HG02852 (cell line): ENCODE data around the gene CLIC5.

ENCODE experiments used
- ATAC-seq: cut with Tn5 transposase; IDR thresholded peaks from one replicate; pipeline ENCODE4 v1.9.1; 2021; ENCODE audit warnings: mild to moderate bottlenecking, moderate library complexity; ENCODE audit not compliant: unreplicated experiment

CLIC5 gene

DNA sequence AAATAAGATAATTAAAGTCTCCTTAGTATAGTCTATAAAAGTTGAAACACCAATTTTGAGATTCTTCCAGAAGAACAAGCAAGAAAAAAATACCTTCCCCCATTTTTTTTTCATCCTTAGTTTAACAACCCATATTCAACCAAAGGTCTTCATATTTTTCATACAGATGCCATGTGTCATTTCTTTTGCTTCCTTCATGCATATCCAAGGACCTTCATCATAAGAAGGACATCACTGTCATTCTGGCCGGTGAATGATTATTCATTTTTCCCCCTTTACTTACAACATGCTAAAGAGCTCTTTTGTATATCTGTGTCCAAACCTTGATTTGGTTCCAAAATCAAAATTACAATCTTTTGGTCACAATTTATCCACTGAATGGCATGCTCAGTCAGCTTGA lies 21.3 kb upstream of the CLIC5 start:
- no peak for ATAC-seq

DNA sequence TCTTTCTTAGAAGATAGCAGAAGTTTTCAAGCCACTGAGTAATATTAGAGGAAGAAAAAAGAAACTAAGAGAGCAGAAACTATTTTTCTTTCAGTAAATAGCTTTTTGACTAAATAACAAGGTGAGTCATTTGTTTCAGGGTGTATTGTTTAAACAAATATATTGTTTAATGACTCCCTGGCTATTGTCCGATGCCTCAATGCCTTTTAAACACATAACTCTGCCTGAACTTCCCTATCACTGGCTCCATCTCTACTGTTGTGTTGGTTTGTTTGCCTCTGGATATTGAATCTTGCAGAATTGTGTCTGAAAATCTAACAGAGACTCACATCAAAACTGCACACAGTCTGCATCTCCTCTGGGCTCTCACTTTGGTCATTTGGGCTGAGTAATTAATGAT lies 19.6 kb upstream of the CLIC5 start:
- no peak for ATAC-seq

DNA sequence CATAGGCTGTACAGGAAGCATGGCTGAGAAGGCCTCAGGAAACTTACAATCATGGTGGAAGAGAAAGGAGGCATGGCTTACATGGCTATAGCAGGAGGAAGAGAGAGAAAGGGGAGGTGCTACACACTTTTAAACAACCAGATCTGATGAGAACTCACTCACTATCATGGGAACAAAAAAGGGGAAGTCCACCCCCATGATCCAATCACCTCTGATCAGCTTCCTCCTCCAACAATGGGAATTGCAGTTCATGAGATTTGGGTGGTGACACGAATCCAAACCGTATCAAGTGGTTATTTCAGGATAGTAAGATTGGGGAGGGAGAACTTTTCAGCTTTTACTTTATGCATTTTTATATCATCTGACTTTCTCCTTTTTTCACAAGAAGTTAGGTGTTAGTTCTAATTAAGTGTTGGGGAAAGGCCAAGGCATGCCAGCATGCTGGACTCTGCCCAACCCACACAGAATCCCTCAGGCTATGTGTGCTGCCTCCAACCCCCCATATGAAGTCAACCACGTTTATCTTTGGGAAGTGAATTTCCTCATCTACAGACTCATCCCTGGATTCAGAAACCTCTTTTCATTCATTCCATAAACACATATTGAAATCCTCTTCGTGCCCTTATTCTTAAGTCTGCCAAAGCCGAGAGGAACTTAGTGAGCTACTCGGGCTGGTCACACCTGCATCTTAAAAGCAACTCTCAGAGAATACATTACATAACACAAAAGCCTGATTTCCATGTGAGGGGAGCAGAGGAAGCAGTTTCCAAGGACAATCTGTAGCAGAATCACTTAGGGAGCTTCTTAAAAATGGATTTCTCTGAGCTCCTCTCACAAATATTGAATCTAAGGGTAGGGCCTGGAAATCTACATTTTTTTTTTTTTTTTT lies 16.7 kb upstream of the CLIC5 start:
- no peak for ATAC-seq

DNA sequence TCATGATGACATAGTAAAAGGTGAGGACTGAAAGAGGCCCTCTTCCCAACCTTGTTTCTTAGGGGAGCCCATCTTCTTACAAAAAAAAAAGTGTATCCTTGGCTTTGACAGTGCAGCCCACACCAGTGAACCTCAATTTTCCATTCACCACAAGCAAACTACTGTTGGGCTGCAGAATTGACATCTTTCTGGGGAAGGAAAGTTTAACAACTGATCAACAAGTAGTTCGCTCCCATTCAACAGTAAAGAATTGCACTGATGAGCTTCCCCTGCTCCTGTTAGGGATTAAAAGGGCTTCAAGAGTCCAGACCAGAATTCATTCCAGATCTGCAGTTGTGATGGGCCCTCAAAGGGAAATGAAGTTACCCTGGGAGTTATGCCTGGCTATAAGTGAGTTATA lies 13.9 kb upstream of the CLIC5 start:
- ATAC-seq = no peak

DNA sequence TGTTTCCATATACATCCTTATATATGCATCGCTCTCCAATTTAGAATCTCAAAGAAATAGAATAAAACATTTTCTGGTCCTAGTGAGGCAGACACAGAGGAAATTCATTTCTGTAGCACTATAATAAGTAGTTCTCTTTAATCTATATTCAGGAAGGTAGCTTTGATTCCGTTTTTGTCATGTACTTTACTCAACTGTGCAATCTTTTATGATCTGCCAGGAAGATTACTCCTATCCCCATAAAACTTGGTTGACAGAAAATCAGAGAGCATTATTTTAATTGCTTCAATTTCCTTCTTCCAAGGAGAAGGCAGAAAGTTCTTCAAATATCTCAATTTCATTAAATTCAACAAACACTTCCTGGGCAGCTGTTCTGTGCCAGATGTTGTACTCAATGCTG lies 10.6 kb upstream of the CLIC5 start:
- ATAC-seq = no peak

DNA sequence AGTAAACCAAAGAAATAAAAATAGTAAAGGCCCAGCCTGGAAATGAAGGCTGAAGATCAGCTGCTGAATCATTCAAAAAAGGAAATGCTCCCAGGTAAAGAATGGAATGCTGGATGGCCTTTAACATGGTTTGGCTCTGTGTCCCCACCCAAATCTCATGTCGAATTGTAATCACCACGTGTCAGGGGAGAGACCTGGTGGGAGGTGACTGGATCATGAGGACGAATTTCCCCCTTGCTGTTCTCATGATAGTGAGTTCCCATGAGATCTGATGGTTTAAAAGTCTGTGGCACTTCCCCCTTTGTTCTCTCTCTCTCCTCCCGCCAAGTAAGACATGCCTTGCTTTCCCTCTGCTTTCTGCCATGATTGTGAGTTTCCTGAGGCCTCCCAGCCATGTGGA lies 9.9 kb upstream of the CLIC5 start:
- no peak for ATAC-seq

DNA sequence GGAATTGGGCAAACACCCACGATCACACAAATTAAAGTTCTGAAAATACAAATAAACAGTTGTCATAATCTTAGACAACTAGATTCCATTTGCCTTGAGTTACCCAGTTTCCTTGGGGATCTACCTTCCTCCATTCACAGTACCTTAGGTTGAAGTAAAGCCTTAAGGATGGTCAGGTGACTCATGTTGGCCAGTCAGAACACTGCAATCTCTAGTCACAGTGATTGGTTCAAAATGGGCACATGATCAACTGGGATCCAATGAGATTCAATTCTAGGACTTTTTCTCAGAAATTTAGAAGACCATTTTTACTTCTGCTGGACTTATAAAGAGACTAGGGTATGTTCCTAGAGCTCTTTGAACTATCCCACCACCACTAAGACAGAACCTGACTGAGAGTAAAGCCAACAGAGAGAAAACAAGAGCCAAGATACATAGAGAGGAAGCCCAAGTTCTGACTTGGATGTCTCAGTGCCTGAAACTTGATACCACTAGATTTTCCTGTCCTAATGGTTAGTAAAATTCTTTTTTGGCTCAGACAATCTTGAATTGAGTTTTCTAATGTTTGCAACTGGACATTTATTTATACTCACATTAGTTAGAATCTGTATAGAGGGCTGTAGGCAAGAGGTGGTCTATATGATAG lies 8.6 kb upstream of the CLIC5 start:
- no peak for ATAC-seq

DNA sequence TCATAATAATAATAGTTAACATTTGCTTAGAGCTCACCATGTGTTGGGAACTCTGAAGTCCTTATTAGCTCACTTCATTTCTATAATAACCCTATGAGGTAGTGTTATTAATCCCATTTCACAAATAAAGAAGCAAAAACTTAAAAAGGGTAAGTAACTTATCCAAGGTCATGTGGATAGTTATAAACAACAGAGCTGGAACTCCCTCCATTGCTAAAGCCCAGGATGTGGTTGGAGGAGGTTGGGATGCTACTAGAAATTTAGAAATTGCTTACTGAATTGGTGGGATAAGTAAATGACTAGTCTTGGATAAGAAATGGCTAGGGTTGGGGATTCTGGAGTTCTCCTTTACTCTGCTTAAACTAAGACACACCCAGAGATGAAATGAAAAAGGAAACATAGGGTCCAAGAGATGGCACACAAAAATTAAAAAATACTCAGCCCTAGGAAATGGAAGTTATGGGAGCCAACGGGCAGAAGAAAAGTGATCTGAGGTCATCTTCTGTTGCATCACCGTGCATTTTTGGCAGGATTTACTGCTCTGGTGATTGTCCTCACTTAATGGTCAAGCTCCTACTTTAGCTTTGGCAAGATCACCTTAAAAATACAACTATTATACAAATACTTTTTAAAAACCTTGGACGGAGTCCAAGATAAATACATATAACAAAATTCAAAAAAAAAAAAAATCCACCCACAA lies 7.7 kb upstream of the CLIC5 start:
- no peak for ATAC-seq

DNA sequence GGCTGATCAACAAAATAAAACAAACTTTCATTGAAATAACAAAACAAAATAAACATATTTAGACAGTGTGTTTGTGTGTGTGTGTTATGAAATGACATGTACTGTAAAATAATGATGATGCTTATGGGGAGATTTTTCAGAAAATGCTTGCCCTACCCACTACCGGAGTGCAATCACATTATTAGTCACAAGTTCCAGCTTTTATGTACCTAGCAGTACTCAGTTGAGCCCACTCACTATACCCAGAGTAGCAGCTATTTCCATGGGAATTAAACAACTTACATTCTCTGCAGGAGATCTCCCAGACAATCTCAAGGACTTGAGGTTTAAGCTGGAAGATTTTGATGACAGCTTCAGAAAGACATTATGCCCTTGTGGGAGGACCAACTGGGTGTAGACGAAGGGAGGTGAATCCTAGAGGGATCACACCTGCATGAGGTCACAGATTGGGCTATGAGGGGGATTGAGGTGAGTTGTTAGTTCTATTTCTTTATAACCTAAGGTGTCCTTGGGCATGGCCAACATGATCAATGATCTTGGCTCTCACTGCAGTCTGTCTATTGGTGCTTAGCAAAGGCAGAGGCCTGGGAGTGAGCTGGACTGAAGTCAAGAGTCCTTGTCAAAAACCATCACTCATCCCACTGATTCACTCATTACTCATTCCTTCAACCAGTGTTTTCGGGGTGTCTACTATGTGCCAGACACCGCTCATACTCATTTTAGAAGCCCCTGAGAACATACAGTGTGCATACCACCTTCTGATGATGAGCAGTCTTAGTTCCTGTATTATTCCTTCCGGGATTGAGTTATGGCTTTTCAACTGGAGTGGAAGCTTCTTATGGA lies 6.7 kb upstream of the CLIC5 start:
- ATAC-seq = no peak

DNA sequence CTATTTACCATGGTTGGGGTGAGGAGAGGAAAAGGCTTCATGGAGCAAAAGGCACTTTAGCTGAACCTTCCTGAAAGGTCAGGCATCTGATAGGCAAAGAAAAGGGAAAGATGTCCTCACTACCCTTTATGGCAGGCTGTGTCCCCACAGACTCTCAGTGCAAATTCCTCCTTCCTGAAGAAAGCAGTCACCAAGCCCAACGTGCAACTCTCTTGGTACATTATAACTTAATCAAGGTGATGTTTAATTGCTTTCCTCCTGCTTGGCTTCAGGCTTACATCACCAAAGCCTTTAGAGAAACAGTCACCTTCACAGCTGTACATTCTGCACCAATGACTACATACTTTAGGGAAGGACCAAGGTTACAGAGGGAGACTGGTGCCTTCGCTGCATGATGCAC lies 2.1 kb upstream of the CLIC5 start:
- ATAC-seq = no peak

DNA sequence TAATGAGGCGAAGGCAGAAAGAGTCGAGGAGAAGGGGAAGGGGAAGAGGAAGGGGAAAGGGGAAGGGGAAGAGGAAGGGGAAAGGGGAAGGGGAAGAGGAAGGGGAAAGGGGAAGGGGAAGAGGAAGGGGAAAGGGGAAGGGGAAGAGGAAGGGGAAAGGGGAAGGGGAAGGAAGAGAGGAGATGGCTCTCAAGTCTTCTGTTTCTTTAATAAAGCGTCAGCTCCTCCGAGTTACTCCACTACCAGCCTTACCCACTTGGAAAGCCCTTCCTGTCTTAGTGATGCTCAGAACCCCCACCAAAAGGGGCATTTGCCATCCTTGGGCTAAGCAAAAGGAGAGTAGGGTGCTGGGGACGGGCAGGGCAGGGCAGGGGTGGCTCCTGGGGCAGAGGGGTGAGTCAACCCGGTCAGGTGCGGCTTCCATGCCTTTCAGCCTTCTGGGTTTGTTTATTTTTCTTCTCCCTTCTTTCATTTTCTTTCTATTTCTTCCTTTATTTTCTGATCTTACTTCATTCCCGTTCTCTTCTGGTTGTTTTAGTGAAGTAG lies 476 bp upstream of the CLIC5 start:
- no peak for ATAC-seq

DNA sequence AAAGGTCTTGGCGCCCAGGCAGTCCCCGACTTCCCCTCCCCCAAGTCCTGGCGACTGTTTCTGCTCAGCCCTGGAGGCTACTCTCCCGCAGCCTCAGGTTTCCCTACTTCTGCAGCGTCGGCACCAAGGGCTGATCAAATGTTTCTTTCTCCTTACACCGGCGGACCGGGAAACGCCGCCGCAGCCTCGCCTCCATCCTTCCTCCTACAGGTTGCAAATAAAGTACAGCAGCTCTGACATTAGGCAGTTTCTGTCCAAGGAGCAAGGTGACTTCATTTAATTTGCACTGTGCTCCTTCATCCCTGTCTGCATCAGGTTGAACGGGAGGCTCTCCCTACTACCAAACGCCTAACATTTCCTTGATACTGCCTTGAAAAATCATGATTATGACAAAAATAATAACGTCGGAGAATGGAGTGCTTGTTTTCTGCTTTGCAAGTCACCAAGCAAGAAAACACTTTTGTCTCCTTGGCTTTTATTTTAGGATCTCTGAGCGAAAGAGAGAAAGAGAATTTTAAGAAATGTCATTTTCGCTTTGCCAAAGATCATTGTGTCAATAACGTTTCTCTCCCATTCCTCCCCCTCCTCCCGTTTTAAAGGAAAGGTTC lies 1.0 kb downstream of the CLIC5 start:
- ATAC-seq = no peak

DNA sequence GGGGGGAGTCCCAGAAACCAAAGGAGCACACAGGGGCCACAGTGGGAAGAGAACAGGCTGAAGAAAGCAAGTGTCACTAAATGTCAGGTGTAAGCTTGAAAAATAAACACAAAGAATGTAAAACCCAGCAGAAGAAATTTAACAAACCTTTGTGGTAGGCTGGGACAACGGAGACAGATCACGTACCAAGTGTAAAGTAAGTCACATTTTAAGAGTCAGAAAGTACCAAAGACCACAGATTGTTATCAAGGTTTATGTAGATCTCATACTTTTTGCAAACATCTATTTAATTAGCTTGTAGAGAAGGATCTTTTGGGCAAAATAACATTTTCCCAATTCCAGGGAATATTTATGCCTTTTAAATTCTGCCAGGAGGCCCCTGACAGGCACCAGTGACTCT lies 1.6 kb downstream of the CLIC5 start:
- no peak for ATAC-seq

DNA sequence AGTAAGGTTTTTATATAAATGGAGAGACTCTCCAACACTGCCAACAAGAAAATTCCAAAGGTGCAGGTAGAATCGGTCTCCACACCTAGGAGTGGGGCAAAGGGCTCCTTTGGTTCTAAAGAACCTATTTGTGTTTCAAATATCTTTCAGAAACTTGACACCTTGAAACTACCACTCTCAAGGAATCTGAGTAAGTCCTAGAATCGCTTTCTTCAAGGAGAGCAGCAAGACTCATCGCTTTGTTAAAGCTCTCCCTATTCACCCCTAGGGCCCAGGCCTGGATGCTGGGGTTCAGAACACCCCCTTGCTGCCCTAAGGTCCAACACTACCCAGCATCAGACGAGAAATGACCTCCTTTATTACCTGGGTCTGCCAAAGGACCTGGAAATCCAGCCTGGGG lies 2.0 kb downstream of the CLIC5 start:
- no peak for ATAC-seq

DNA sequence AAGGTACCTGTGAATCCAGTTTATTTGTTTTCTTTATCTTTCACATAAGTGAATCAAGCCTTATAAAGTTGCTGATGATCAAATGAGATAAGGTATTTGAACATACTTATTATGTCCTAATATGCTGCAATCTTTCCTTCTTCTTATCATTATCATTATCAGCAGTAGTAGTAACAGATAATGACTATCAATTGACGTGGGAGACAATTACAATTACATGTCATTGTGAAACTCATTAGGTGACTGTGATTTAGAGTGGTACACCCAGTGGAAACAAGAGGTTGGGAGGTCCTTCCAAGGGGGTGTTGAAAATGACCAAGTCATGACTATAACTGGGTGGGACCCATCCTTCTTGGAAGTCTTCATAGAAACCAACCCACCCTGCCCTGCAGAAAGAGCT lies 2.8 kb downstream of the CLIC5 start:
- no peak for ATAC-seq

DNA sequence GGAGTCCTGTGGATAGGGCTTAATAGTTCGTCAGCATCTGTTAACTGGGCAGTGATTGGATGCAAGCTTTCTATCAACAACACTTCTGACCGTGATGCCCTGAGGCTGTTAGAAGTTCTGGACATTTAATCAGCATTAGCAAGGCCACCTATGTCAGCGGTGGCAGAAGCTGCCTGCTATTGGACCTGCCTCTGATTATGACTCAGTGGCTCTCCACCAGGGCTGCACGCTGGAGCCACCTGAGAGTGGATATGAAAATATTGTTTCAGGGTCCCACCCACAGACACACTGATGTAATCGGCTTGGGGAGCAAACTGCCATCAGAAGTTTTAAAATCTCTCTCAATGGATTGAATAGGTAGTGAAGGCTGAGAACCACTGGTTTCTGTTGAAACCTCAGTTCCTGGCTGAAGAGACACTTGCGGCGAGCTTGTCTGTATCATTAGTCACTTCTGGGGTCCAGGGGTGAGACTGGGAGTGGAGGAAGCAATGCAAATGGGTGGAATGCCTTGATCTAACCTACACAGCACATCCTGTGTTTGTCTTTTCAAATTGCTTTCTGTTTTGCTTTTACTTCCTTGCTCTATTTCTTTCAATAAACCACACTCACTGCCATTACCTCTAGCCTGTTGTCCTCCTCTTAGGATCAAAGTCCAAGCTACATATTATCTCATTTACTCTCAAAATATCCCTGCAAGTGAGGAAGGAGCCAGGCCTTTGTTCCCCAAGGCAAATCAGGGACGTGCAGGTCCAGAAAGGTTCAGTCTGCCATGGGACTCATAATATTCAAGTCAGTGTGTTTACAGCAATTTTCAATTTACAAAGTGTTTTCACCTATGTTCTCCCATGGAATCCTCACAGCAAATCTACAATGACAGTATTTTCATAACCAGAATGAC lies 4.2 kb downstream of the CLIC5 start:
- ATAC-seq = peak; percentile 96

DNA sequence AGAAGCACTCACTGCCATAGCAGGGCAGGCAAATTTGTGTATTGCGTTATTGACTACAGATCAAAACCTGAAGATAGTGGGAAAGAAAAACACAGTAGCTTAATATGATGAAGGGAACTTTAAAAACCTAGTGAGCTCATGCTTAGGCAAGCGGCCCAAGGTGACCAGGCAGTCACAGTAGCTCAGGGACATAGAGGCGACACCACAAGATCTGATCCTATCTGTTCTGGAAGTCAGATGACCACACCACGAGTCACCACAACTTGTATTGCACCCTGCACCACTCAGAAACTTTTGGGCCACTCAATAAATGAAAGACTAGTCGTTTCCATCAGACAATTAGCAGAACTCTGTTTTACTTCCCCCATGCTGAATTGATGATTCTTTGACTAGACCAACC lies 4.9 kb downstream of the CLIC5 start:
- no peak for ATAC-seq

DNA sequence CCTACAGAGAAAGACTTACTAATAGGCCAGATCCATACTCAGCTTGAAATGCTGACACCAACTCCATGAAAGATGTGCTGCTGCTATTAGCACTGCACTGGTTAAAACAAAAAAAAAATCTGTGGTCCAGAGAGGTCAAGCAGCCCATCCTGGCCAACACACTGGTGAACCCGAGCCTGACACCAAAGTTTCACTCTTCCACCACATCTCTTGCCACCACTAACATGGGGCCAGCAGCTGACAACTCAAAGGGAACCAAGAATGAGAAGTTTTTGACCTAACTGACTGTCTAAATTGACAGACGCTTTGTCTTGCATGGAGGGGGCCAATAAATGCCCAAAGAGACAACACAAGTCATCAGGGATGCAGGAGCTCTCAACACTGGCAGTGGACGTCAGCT lies 5.4 kb downstream of the CLIC5 start:
- ATAC-seq = no peak

DNA sequence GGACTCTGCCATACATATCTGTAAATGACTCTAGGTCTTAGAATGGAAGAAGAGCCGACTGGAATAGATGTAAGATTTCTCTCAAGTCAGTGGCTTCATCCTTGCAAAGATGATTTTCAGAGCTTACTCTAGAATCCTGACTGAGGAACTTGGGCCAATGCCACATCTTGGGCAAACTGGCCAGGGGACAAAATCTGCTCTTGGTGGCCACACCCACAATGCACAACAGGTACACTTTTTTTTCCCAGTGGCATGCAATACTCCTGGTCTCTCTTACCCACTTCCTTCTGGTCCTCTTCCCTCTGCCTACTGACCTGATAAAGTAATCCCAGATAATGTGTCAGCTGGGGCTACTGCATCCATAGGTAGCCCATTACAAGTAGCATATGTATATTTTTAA lies 13.4 kb downstream of the CLIC5 start:
- no peak for ATAC-seq
